H1 (cell line): ENCODE measurements around the gene C9orf152. TPM values are rescaled to one million over a fixed set of nuclear protein-coding genes. Genes with fewer than 3 reads are reported as not detected.

ENCODE experiments used
- CTCF ChIA-PET: fragments of 300-600 bp; sonication (Branson Sonifier 250); formaldehyde crosslinking; loops from one replicate; lab custom pipeline; 2021; ENCODE audit not compliant: partially characterized antibody; lab: Charles Lee
- POLR2A ChIA-PET: fragments of 300-600 bp; sonication (Branson Sonifier 250); formaldehyde crosslinking; loops from one replicate; lab custom pipeline; 2021; ENCODE audit warnings: inconsistent platforms; ENCODE audit not compliant: partially characterized antibody; lab: Charles Lee
- DNase-seq, 2 experiments: peaks; one replicate each; pipeline versions ENCODE4 v3.0.0 to v3.0.0-alpha.2; 2010 to 2022; ENCODE audit warnings: low spot score in 2 of 2, low read depth in 1 of 2, mixed read lengths in 1 of 2
- FAIRE-seq: peaks from 2 replicates; lab custom pipeline; 2011; peaks lifted over from hg19 to GRCh38; lab: Jason Lieb, UNC
- H2AFZ ChIP-seq: 2 replicates; pipeline ENCODE4 v1.8.1; 2012; ENCODE audit warnings: low read length, inconsistent platforms
- H2AK5ac ChIP-seq: 2 replicates; pipeline ENCODE4 v1.6.1; 2013; ENCODE audit warnings: low read depth, low read length
- H2BK120ac ChIP-seq: replicated peaks from 2 replicates; pipeline ENCODE3; 2013; ENCODE audit warnings: low read depth, low read length, inconsistent platforms
- H2BK12ac ChIP-seq: 2 replicates; pipeline ENCODE4 v1.6.1; 2013; ENCODE audit warnings: low read depth, low read length
- H2BK15ac ChIP-seq: 2 replicates; pipeline ENCODE4 v1.6.1; 2013; ENCODE audit warnings: low read length
- H2BK20ac ChIP-seq: 2 replicates; pipeline ENCODE4 v1.6.1; 2013; ENCODE audit warnings: low read length
- H2BK5ac ChIP-seq: 2 replicates; pipeline ENCODE4 v1.6.1; 2013; ENCODE audit warnings: low read depth, low read length
- H3K14ac ChIP-seq: 2 replicates; pipeline ENCODE4 v1.6.1; 2013; ENCODE audit warnings: inconsistent platforms; ENCODE audit not compliant: insufficient read length
- H3K18ac ChIP-seq: 2 replicates; pipeline ENCODE4 v1.6.1; 2013; ENCODE audit warnings: low read length; ENCODE audit errors: extremely low read depth
- H3K23ac ChIP-seq: 2 replicates; pipeline ENCODE4 v1.6.1; 2013; ENCODE audit warnings: inconsistent platforms; ENCODE audit not compliant: insufficient read length
- H3K23me2 ChIP-seq: 2 replicates; pipeline ENCODE4 v1.6.1; 2013; ENCODE audit warnings: low read depth, low read length
- H3K27ac ChIP-seq: 2 replicates; pipeline ENCODE4 v1.6.1; 2011; ENCODE audit warnings: low read depth, low read length, inconsistent platforms
- H3K27me3 ChIP-seq, 4 experiments: replicated peaks in 1 of 4; 1 replicate in 1 of 4; 2 replicates in 3 of 4; pipeline versions ENCODE4 v1.6.1 to v1.8.1; 2011 to 2013; ENCODE audit warnings: low read length in 3 of 4, mild to moderate bottlenecking in 3 of 4, inconsistent platforms in 2 of 4, mixed read lengths in 2 of 4, moderate library complexity in 1 of 4; ENCODE audit not compliant: control insufficient read depth in 3 of 4, insufficient read depth in 3 of 4; ENCODE audit errors: extremely low read depth in 1 of 4
- H3K36me3 ChIP-seq, 4 experiments: 2 replicates each; pipeline versions ENCODE4 v1.6.1 to v1.8.1; 2011 to 2013; ENCODE audit warnings: mild to moderate bottlenecking in 4 of 4, low read length in 3 of 4, moderate library complexity in 2 of 4, control low read depth in 1 of 4, inconsistent platforms in 1 of 4; ENCODE audit not compliant: insufficient read depth in 4 of 4, control insufficient read depth in 2 of 4
- H3K4ac ChIP-seq: replicated peaks from 2 replicates; pipeline ENCODE3; 2013; ENCODE audit warnings: low read length, low read depth, mixed read lengths, inconsistent platforms; ENCODE audit not compliant: insufficient read length
- H3K4me1 ChIP-seq, 4 experiments: replicated peaks in 1 of 4; 1 replicate in 1 of 4; 2 replicates in 3 of 4; pipeline versions ENCODE4 v1.6.1 to v1.8.1; 2011 to 2013; ENCODE audit warnings: low read length in 3 of 4, inconsistent platforms in 2 of 4, mixed read lengths in 1 of 4; ENCODE audit not compliant: insufficient read depth in 4 of 4, control insufficient read depth in 3 of 4
- H3K4me2 ChIP-seq, 2 experiments: 2 replicates each; pipeline versions ENCODE4 v1.6.1 to v1.8.1; 2011 to 2013; ENCODE audit warnings: low read depth in 2 of 2, low read length in 2 of 2, control low read depth in 1 of 2, inconsistent platforms in 1 of 2, mild to moderate bottlenecking in 1 of 2; ENCODE audit not compliant: insufficient read depth in 1 of 2
- H3K4me3 ChIP-seq, 4 experiments: fragments of 200-600, 300-600 bp in 1 of 4; sonication (generic), shearing (Covaris generic), sonication (Bioruptor Twin) in 1 of 4; 2 replicates each; pipeline versions ENCODE4 v1.5.1 to v1.8.1; 2011 to 2016; ENCODE audit warnings: low read length in 4 of 4, low read depth in 3 of 4, control low read depth in 2 of 4, inconsistent platforms in 2 of 4, mild to moderate bottlenecking in 2 of 4, mixed read lengths in 1 of 4, moderate library complexity in 1 of 4; ENCODE audit not compliant: insufficient read depth in 2 of 4; ENCODE audit errors: extremely low read depth in 1 of 4
- H3K56ac ChIP-seq: replicated peaks from 2 replicates; pipeline ENCODE3; 2013; ENCODE audit warnings: low read depth, mild to moderate bottlenecking, mixed read lengths, low read length, inconsistent platforms; ENCODE audit not compliant: insufficient read length
- H3K79me1 ChIP-seq: 2 replicates; pipeline ENCODE4 v1.6.1; 2013; ENCODE audit warnings: low read depth, low read length, control low read depth
- H3K79me2 ChIP-seq, 2 experiments: 2 replicates each; pipeline versions ENCODE4 v1.6.1 to v1.8.1; 2012 to 2013; ENCODE audit warnings: low read length in 2 of 2, mild to moderate bottlenecking in 2 of 2, inconsistent platforms in 1 of 2; ENCODE audit not compliant: insufficient read depth in 2 of 2, control insufficient read depth in 1 of 2
- H3K9ac ChIP-seq, 4 experiments: replicated peaks in 1 of 4; 1 replicate in 1 of 4; 2 replicates in 3 of 4; pipeline versions ENCODE4 v1.6.1 to v1.8.1; 2011 to 2013; ENCODE audit warnings: low read depth in 3 of 4, low read length in 3 of 4, control low read depth in 2 of 4, mild to moderate bottlenecking in 2 of 4, moderate library complexity in 2 of 4, inconsistent platforms in 1 of 4; ENCODE audit errors: extremely low read depth in 1 of 4
- H3K9me3 ChIP-seq, 2 experiments: 2 replicates each; pipeline versions ENCODE4 v1.6.1 to v1.8.1; 2012 to 2013; ENCODE audit warnings: mild to moderate bottlenecking in 2 of 2, moderate library complexity in 2 of 2, control low read depth in 1 of 2, inconsistent platforms in 1 of 2, low read depth in 1 of 2, low read length in 1 of 2, mixed read lengths in 1 of 2; ENCODE audit not compliant: insufficient read depth in 2 of 2
- H4K20me1 ChIP-seq, 2 experiments: replicated peaks in 1 of 2; 2 replicates each; pipeline versions ENCODE3 to v1.8.1; 2011 to 2013; ENCODE audit warnings: inconsistent platforms in 2 of 2, low read length in 2 of 2, mild to moderate bottlenecking in 1 of 2; ENCODE audit not compliant: insufficient read depth in 2 of 2, control insufficient read depth in 1 of 2
- H4K5ac ChIP-seq: 2 replicates; pipeline ENCODE4 v1.6.1; 2013; ENCODE audit warnings: low read length, low read depth, mixed read lengths, inconsistent platforms; ENCODE audit not compliant: insufficient read length
- H4K8ac ChIP-seq: 2 replicates; pipeline ENCODE4 v1.8.0; 2013; ENCODE audit warnings: mild to moderate bottlenecking, moderate library complexity, low read length, inconsistent platforms; ENCODE audit not compliant: insufficient read depth; ENCODE audit errors: extremely low read depth
- H4K91ac ChIP-seq: replicated peaks from 2 replicates; pipeline ENCODE3; 2013; ENCODE audit warnings: low read length, mixed read lengths, inconsistent platforms; ENCODE audit not compliant: insufficient read length
- ASH2L ChIP-seq: fragments of 200-600, 300-600 bp; sonication (generic); IDR thresholded peaks from one replicate; pipeline ENCODE4 v1.7.1; 2017; ENCODE audit warnings: low read length
- BACH1 ChIP-seq: IDR thresholded peaks from 2 replicates; pipeline ENCODE4 v1.6.1; 2012; ENCODE audit warnings: low read length, improper control_type of control experiment
- BCL11A ChIP-seq, 2 experiments: IDR thresholded peaks; one replicate each; pipeline ENCODE4 v1.6.1; 2011; ENCODE audit warnings: low read depth in 2 of 2, low read length in 2 of 2, mild to moderate bottlenecking in 2 of 2
- BRCA1 ChIP-seq: IDR thresholded peaks from 2 replicates; pipeline ENCODE4 v1.6.1; 2012; ENCODE audit warnings: low read depth, low read length, improper control_type of control experiment
- SUZ12 ChIP-seq: fragments of 200-600 bp; sonication (generic); IDR thresholded peaks from 2 replicates; pipeline ENCODE4 v1.6.1; 2012; ENCODE audit warnings: mild to moderate bottlenecking, inconsistent platforms, low read length, moderate library complexity, mixed read lengths
- WGBS, 2 experiments: shearing (Covaris generic) in 1 of 2; methylation state at CpG; one replicate each; pipeline versions ENCODE4 v1.1.6 to v1.1.7; 2013 to 2015; ENCODE audit warnings: low lambda C conversion rate in 2 of 2, mixed read lengths in 2 of 2, inconsistent platforms in 1 of 2, low coverage in 1 of 2, missing lambda C conversion rate in 1 of 2; ENCODE audit not compliant: insufficient replicate concordance in 2 of 2, insufficient coverage in 1 of 2, insufficient read length in 1 of 2; ENCODE audit errors: extremely low coverage in 1 of 2, missing lambda C conversion rate in 1 of 2; 5-methylcytosine and 5-hydroxymethylcytosine counted together
- polyA plus RNA-seq, 7 experiments: library from polyadenylated mRNA; depleted of rRNA in 3 of 7; stranded (reverse) in 5 of 7; unstranded in 2 of 7; fragments of >200 nt in 5 of 7; fragments of 200-250 nt in 2 of 7; gene quantifications; 1 replicate in 5 of 7; 2 replicates in 1 of 7; 4 replicates in 1 of 7; pipeline versions ENCODE4 v1.2.1 to v1.2.3, GENCODE V29; 2011 to 2013; ENCODE audit warnings: missing spikeins in 2 of 7, mixed read lengths in 2 of 7
- total RNA-seq: library from RNA; stranded (reverse); fragmentation: NEBNext Ultra II Directional; extraction: Animal tissue kit (Norgen Biotek cat#: 25700); gene quantifications from 2 replicates; pipeline ENCODE4 v1.2.1, GENCODE V29; 2021
- TF ChIP-seq, protein P1 (sequence below): IDR thresholded peaks from 2 replicates; pipeline ENCODE4 v1.6.1; 2012; ENCODE audit warnings: inconsistent platforms
- TF ChIP-seq, protein P2 (sequence below): IDR thresholded peaks from 2 replicates; pipeline ENCODE4 v1.6.1; 2012; ENCODE audit warnings: inconsistent platforms

Gene C9orf152
- total and polyA plus RNA-seq, 2 of the 8 experiments (the other 6 are each of a cell fraction or from before 2014, with no cell fraction given) = not detected

DNA sequence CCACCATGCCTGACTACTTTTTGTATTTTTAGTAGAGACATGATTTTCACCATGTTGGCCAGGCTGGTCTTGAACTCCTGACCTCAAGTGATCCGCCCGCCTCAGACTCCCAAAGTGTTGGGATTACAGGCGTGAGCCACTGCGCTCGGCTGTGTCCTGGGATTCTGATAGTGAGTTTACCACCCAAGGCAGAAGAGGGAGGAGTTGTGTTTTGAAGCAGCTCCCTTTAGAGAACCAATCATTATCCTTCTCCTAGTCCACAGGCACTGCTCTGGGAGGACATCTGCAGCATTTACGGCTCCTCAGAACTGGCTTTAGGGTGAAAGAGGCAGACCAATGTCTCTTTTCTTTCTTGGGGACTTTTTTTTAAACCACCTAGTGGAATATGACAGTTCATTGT lies 5.7 kb downstream of the C9orf152 start:
- H3K9ac ChIP-seq = no peak overlapping the region
- no peaks in the 10 kb centered on the region for H3K36me3 ChIP-seq
- no peaks in the 10 kb centered on the region for H3K79me1 ChIP-seq
- no peaks in the 10 kb centered on the region for H3K27me3 ChIP-seq
- no peak overlapping the region for H4K91ac ChIP-seq
- no peak overlapping the region for H4K5ac ChIP-seq
- H3K23ac ChIP-seq = no peak overlapping the region
- no peak overlapping the region for H3K18ac ChIP-seq
- H2BK120ac ChIP-seq = no peak overlapping the region
- no peak overlapping the region for H2BK20ac ChIP-seq
- no peak overlapping the region for H3K4me2 ChIP-seq
- H3K9me3 ChIP-seq = no peaks in the 10 kb centered on the region
- no peaks in the 10 kb centered on the region for H3K79me2 ChIP-seq
- no peak overlapping the region for H2BK12ac ChIP-seq
- DNase-seq (no peak), FAIRE-seq (no peak)
- H3K14ac ChIP-seq = no peak overlapping the region
- no peaks in the 10 kb centered on the region for H3K23me2 ChIP-seq
- TF ChIP-seq ASH2L (no peak), BACH1 (no peak), SUZ12 (no peak), BCL11A (IDR thresholded peaks at IDR 0.05; ENCODE audit: low read depth in 2 of 2, low read length in 2 of 2) (no peak), BRCA1 (no peak)
- TF ChIP-seq, protein P1, sequence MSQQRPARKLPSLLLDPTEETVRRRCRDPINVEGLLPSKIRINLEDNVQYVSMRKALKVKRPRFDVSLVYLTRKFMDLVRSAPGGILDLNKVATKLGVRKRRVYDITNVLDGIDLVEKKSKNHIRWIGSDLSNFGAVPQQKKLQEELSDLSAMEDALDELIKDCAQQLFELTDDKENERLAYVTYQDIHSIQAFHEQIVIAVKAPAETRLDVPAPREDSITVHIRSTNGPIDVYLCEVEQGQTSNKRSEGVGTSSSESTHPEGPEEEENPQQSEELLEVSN = no peak
- TF ChIP-seq, protein P2, sequence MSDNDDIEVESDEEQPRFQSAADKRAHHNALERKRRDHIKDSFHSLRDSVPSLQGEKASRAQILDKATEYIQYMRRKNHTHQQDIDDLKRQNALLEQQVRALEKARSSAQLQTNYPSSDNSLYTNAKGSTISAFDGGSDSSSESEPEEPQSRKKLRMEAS = no peak
- H4K20me1 ChIP-seq = no peaks in the 10 kb centered on the region
- H2BK5ac ChIP-seq = no peak overlapping the region
- POLR2A ChIA-PET = no interaction called here
- no peak overlapping the region for H3K4ac ChIP-seq
- H3K4me1 ChIP-seq = peaks cover 0 to 2% (median 0%) of the 10 kb centered on the region in 4 experiments; a peak in 2 of 7 replicates
- H2AK5ac ChIP-seq = no peak overlapping the region
- H3K4me3 ChIP-seq = no peak overlapping the region
- H4K8ac ChIP-seq = no peak overlapping the region
- CTCF ChIA-PET = interaction anchor here (0.8 to 2.5 kb wide), 4 partner anchors 11 to 297 kb away, joined by 3 to 11 read pairs (median 6); no protein-coding TSS in a partner anchor
- no peak overlapping the region for H3K56ac ChIP-seq
- no peak overlapping the region for H3K27ac ChIP-seq
- no peak overlapping the region for H2BK15ac ChIP-seq
- no peak overlapping the region for H2AFZ ChIP-seq
- 96% methylated on average over 6 of the region's 6 CpGs; no CpG with 5 or more reads in 1 of the 2 experiments for whole genome bisulfite sequencing, 2 experiments
